AG09319 (cell line): ENCODE measurements around the gene SPTY2D1.
"Not testable (repeated sequence)": the region's sequence is repeated elsewhere in the genome, so short reads cannot be mapped to it uniquely, and the experiment has no call there.

Experiments
- DNase-seq: peaks from one replicate; pipeline ENCODE4 v3.0.0-alpha.2; 2010; ENCODE audit warnings: low read depth; ENCODE audit errors: extremely low read depth
- CTCF ChIP-seq: IDR thresholded peaks from 2 replicates; pipeline ENCODE4 v1.5.1; 2011; ENCODE audit warnings: low read depth, mild to moderate bottlenecking, inconsistent platforms, low read length, moderate library complexity

SPTY2D1 gene

GRCh38 chr11:18594999-18595749 is 39.0 kb downstream of the SPTY2D1 start:
- DNase-seq: peak; percentile 28
- no peak for TF ChIP-seq CTCF

- DNase-seq: not testable (repeated sequence)
Observed at GRCh38 chr11:18594088-18594487, 40.1 kb downstream of the SPTY2D1 start.

GRCh38 chr11:18590571-18590970 is 43.6 kb downstream of the SPTY2D1 start:
- TF ChIP-seq CTCF: no peak
- no peak for DNase-seq

- TF ChIP-seq CTCF: no peak
- DNase-seq: peak; percentile 74
Observed at GRCh38 chr11:18588297-18589252, 45.6 kb downstream of the SPTY2D1 start, which contains the start of gene UEVLD. UEVLD (minus strand) TSS chr11:18588734; CDS start chr11:18588654, 80 bp downstream.

- no peak for DNase-seq
- no peak for TF ChIP-seq CTCF
Observed at GRCh38 chr11:18581825-18582224, 52.3 kb downstream of the SPTY2D1 start.

- no peak for TF ChIP-seq CTCF
- DNase-seq: no peak
Observed at GRCh38 chr11:18580113-18580766, 53.9 kb downstream of the SPTY2D1 start.

- no peak for DNase-seq
- TF ChIP-seq CTCF: no peak
Observed at GRCh38 chr11:18578975-18579598, 55.1 kb downstream of the SPTY2D1 start.
